ENCODE results near the gene CERS4. TPM values are rescaled to one million over a fixed set of nuclear protein-coding genes. Genes with fewer than 3 reads are reported as not detected.

CERS4 gene
- total RNA-seq, 1 donor from 2014 or later: 65.4 TPM

GRCh38 chr19:8307400-8307964, 98.3 kb downstream of the CERS4 start:
- Histone ChIP-seq H3K27ac (peak overlapping the region; percentile 77), H3K36me3 (peaks cover 22% of the 10 kb centered on the region), H3K9me3 (no peaks in the 10 kb centered on the region), H3K4me1 (peaks cover 27% of the 10 kb centered on the region), H3K27me3 (no peaks in the 10 kb centered on the region), H3K4me3 (peak overlapping the region; percentile 72)
- no peak for ATAC-seq
- TF ChIP-seq, protein P1, sequence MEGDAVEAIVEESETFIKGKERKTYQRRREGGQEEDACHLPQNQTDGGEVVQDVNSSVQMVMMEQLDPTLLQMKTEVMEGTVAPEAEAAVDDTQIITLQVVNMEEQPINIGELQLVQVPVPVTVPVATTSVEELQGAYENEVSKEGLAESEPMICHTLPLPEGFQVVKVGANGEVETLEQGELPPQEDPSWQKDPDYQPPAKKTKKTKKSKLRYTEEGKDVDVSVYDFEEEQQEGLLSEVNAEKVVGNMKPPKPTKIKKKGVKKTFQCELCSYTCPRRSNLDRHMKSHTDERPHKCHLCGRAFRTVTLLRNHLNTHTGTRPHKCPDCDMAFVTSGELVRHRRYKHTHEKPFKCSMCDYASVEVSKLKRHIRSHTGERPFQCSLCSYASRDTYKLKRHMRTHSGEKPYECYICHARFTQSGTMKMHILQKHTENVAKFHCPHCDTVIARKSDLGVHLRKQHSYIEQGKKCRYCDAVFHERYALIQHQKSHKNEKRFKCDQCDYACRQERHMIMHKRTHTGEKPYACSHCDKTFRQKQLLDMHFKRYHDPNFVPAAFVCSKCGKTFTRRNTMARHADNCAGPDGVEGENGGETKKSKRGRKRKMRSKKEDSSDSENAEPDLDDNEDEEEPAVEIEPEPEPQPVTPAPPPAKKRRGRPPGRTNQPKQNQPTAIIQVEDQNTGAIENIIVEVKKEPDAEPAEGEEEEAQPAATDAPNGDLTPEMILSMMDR (IDR thresholded peaks at IDR 0.05): no peak
- intact Hi-C loops (cut with DNase I): no loop called here
- no peak for DNase-seq

GRCh38 chr19:8307965-8308866, 99.0 kb downstream of the CERS4 start, which contains the start of gene CD320:
Gene CD320 (minus strand): TSS chr19:8308358. CDS start chr19:8308290, 68 bp downstream.
- peak; percentile 95 for DNase-seq
- H3K27me3 ChIP-seq: no peaks in the 10 kb centered on the region
- peak within 1 kb of the TSS; percentile 72 for H3K4me3 ChIP-seq
- H3K9me3 ChIP-seq: no peaks in the 10 kb centered on the region
- peaks cover 23% of the 10 kb centered on the region for H3K36me3 ChIP-seq
- peak; percentile 94 for ATAC-seq
- peak within 1 kb of the TSS; percentile 77 for H3K27ac ChIP-seq
- intact Hi-C loops (cut with DNase I): no loop called here
- TF ChIP-seq, protein P1 (IDR thresholded peaks at IDR 0.05): no peak
- peaks cover 27% of the 10 kb centered on the region for H3K4me1 ChIP-seq

DNA sequence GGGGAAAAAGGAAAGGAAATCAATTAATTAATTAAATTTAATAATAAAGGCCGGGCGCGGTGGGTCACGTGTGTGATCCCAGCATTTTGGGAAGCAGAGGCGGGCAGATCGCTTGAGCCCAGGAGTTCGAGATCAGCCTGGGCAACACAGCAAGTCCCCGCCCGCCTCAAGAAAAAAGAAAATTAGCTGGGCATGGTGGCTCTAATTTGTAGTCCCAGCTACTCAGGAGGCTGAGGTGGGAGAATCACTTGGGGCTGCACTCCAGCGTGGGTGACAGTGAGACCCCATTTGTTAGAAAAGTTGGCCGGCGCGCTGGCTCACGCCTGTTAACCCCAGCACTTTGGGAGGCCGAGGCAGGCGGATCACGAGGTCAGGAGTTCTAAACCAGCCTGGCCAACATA, 99.7 kb downstream of the CERS4 start:
- no peaks in the 10 kb centered on the region for H3K27me3 ChIP-seq
- H3K4me3 ChIP-seq: peak overlapping the region; percentile 72
- peaks cover 27% of the 10 kb centered on the region for H3K4me1 ChIP-seq
- peak overlapping the region; percentile 77 for H3K27ac ChIP-seq
- DNase-seq: no peak
- TF ChIP-seq, protein P1 (IDR thresholded peaks at IDR 0.05): no peak
- intact Hi-C loops (cut with DNase I): no loop called here
- no peaks in the 10 kb centered on the region for H3K9me3 ChIP-seq
- H3K36me3 ChIP-seq: peaks cover 23% of the 10 kb centered on the region
- no peak for ATAC-seq

- Histone ChIP-seq H3K27ac (peak overlapping the region; percentile 68), H3K27me3 (no peaks in the 10 kb centered on the region), H3K4me1 (peaks cover 27% of the 10 kb centered on the region), H3K36me3 (peaks cover 39% of the 10 kb centered on the region), H3K4me3 (no peak overlapping the region), H3K9me3 (no peaks in the 10 kb centered on the region)
- no peak for DNase-seq
- ATAC-seq: no peak
- TF ChIP-seq, protein P1 (IDR thresholded peaks at IDR 0.05): no peak
- intact Hi-C loops (cut with DNase I): no loop called here
These were observed 101.3 kb downstream of the CERS4 start for GRCh38 chr19:8310342-8311055.

DNA sequence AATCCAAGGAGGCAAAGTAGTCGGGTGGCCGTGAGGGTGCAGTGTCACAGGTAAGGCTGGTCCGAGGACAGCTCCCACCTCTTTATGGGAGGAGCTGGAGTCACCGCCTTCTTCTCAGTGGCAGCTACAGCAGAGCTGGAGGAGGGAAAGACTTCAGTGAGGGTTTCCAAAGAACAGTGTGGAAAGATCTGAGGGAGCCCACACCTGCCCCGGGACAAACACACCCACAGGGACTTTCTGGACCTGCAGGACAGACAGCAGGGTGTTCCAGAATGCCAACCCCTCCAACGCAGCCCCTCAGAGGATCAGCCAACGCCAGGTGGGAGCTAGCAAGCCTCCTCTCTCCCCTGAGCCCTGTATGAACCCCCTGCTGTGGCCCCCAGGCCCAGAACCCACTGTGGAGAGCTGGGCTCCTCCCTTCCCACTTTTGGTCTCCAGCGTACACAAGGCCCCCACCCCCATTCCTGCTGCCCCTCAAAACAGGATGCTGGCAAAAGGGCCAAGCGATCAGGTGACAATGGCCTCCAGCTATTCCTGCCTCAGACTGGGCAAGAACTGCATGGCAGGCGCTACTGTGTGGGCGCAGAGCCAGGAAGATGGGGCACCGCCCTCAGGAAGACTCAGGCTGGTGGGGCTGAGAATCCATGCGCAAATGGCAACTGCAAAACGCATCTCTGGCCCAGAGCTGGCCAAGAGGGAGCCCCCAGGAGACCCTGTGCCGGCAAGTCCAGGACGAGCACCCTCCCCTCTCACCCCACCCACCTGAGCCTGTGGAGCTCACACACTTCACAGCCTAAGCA, 102.5 kb downstream of the CERS4 start:
- H3K4me3 ChIP-seq: no peak overlapping the region
- H3K27me3 ChIP-seq: no peaks in the 10 kb centered on the region
- no peaks in the 10 kb centered on the region for H3K9me3 ChIP-seq
- H3K36me3 ChIP-seq: peaks cover 44% of the 10 kb centered on the region
- H3K27ac ChIP-seq: peak overlapping the region; percentile 68
- peaks cover 27% of the 10 kb centered on the region for H3K4me1 ChIP-seq
- DNase-seq (peak; percentile 67), ATAC-seq (no peak)
- TF ChIP-seq, protein P1 (IDR thresholded peaks at IDR 0.05): no peak
- intact Hi-C loops (cut with DNase I): no loop called here

Data from upper lobe of right lung (tissue), 1 donor.